Measurements from ENCODE around the gene CKMT1A.
"Not testable (repeated sequence)": the region's sequence is repeated elsewhere in the genome, so short reads cannot be mapped to it uniquely, and the experiment has no call there.

GRCh38 chr15:43674175-43674574 is 19.5 kb upstream of the CKMT1A start:
- not testable (repeated sequence) for TF ChIP-seq CTCF, POLR2A, EP300 (IDR thresholded peaks at IDR 0.05)
